Muscle of back (tissue), 13 donors: ENCODE data around the gene OR10A6. TPM values are rescaled to one million over a fixed set of nuclear protein-coding genes. Genes with fewer than 3 reads are reported as not detected.

Experiments used
- DNase-seq, 3 donors: peaks; one replicate each; pipeline versions ENCODE4 v3.0.0 to v3.0.0-alpha.2; 2013
- long read RNA-seq, 9 donors: transcript quantifications; one replicate each; lab custom pipeline, GENCODE V29; 2026
- polyA plus RNA-seq, 10 donors: library from polyadenylated mRNA; unstranded; fragments of 120-200 nt; gene quantifications; one replicate each; pipeline ENCODE4 v1.2.1, GENCODE V29; 2013; ENCODE audit not compliant: insufficient read length in 10 of 10

OR10A6 gene
- polyA plus RNA-seq = under 1 TPM in 1 of 10 donors, not detected in 9; 0.03 TPM
- long read RNA-seq, donor 1 = 0 reads
- long read RNA-seq, donor 2 = 0 reads
- long read RNA-seq, donor 3 = 0 reads
- long read RNA-seq, donor 4 = 0 reads
- long read RNA-seq, donor 5 = 0 reads
- long read RNA-seq, donor 6 = 0 reads
- long read RNA-seq, donor 7 = 0 reads
- long read RNA-seq, donor 8 = 0 reads
- long read RNA-seq, donor 9 = 0 reads

GRCh38 chr11:7931168-7931567 is at the start of gene OR10A6:
Gene OR10A6, minus strand, starts transcription at chr11:7931268. Its CDS starts 2,606 bp downstream, at chr11:7928662.
- no peak for DNase-seq

- peak in 1 of 3 donors; percentile 53 for DNase-seq
Observed at GRCh38 chr11:7977232-7977917, 46.3 kb upstream of the OR10A6 start.

- no peak for DNase-seq
Observed at GRCh38 chr11:7974668-7975067, 43.6 kb upstream of the OR10A6 start.

GRCh38 chr11:7973011-7973410 is 41.9 kb upstream of the OR10A6 start:
- no peak for DNase-seq

- no peak for DNase-seq
Observed at GRCh38 chr11:7971846-7972245, 40.8 kb upstream of the OR10A6 start.

GRCh38 chr11:7969756-7970646 is 38.9 kb upstream of the OR10A6 start:
- DNase-seq = no peak

- no peak for DNase-seq
Observed at GRCh38 chr11:7968686-7969085, 37.6 kb upstream of the OR10A6 start.

- no peak for DNase-seq
Observed at GRCh38 chr11:7967826-7968225, 36.8 kb upstream of the OR10A6 start.

- no peak for DNase-seq
Observed at GRCh38 chr11:7967097-7967496, 36.0 kb upstream of the OR10A6 start.

- no peak for DNase-seq
Observed at GRCh38 chr11:7965386-7965785, 34.3 kb upstream of the OR10A6 start, which contains the start of gene NLRP10. Gene NLRP10, minus strand, starts transcription at chr11:7965447. Its CDS starts 1,952 bp downstream, at chr11:7963495.

- DNase-seq = no peak
Observed at GRCh38 chr11:7964873-7965272, 33.8 kb upstream of the OR10A6 start.

GRCh38 chr11:7964261-7964660 is 33.2 kb upstream of the OR10A6 start:
- DNase-seq = no peak

GRCh38 chr11:7955191-7955590 is 24.1 kb upstream of the OR10A6 start:
- no peak for DNase-seq

- no peak for DNase-seq
Observed at GRCh38 chr11:7949934-7950333, 18.9 kb upstream of the OR10A6 start.

- DNase-seq = no peak
Observed at GRCh38 chr11:7944123-7944522, 13.1 kb upstream of the OR10A6 start.

GRCh38 chr11:7941608-7942007 is 10.5 kb upstream of the OR10A6 start, which contains the start of gene OR10A3:
Gene OR10A3, minus strand, starts transcription at chr11:7941708. Its CDS starts 2,188 bp downstream, at chr11:7939520.
- DNase-seq = no peak

- no peak for DNase-seq
Observed at GRCh38 chr11:7941146-7941545, 10.1 kb upstream of the OR10A6 start.

- no peak for DNase-seq
Observed at GRCh38 chr11:7936615-7937014, 5.5 kb upstream of the OR10A6 start.

GRCh38 chr11:7927635-7928034 is 3.4 kb downstream of the OR10A6 start:
- no peak for DNase-seq

- no peak for DNase-seq
Observed at GRCh38 chr11:7924536-7924935, 6.5 kb downstream of the OR10A6 start.

GRCh38 chr11:7918141-7918540 is 12.9 kb downstream of the OR10A6 start:
- no peak for DNase-seq

- no peak for DNase-seq
Observed at GRCh38 chr11:7911011-7911410, 20.1 kb downstream of the OR10A6 start.
